HK-2 (cell line): ENCODE data around the gene KIF22.

Source experiments
- DNase-seq: peaks from one replicate; pipeline ENCODE4 v3.0.0-alpha.2; 2018; ENCODE audit not compliant: unreplicated experiment

The KIF22 gene

GRCh38 chr16:29804020-29804419, 13.5 kb downstream of the KIF22 start:
- DNase-seq: no peak

- no peak for DNase-seq
Measured at GRCh38 chr16:29804455-29805231, 14.1 kb downstream of the KIF22 start.

DNA sequence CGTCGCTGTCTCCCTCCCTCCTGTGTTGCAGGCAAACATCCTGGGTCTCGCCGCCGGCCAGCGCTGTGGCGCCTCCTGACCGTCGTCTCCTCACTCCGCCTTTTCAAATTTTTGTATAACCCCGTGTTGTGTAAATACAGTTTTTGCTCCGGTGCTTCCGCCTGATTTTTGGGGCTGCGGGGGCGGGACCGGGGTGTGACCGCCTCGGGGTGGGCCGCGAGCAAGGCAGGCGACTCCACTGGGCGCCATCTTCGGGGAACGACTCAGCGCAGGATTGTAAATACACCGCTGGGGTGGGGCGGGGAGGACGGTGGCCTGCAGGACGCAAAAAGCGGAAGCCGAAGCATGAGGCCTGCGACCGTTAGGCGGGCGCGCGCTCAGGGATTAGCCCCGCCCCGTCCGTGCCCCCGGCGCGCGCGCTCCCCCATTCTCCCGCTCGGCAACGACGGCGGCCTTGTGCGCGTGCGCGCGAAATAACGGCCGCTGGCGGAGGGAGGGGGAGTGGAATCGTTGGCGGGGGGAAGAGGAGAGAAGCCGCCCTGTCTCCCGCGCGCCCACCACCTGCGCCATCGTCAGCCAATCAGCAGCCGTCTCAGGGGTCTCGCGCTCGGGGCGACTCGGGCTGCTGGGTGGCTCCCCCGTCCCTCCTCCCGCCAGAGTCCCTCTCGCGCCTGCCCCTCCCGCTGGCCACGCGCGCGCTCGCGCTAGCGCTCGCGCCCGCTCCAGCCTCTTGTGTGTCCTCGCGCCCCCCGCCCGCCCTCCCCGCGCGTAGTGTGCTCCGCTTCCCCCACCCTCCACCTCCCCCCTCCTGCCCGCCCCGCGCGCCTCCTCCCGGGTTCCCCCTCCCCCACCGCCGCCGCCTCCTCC, 14.9 kb downstream of the KIF22 start:
- DNase-seq: peak; percentile 90

DNA sequence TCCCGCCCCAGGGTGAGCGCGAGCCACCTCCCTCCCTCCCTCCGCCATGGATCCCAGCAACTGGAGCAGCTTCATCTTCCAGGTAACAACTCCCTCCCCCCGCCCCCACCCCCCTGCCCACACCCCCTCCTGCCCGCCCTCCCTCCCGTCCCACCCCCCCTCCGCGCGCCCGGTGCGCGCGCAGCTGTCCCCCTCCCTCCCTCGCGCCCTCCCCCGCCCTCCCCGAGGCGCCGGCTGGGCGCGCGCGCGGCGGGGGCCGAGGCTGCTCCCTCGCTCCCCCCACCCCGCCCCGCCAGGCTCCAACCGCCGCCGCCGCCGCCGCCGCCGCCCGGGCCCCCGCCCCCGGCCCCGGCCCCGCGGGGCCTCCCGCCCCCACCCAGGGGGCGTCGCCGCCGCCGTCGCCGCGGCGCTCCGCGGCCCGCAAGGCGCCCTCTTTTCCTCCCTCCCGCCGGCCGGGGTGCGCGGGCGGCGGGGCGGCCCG, 15.6 kb downstream of the KIF22 start, which contains the start of gene MAZ:
Gene MAZ, plus strand, starts transcription at position 431 of the 481 bp plus-strand sequence. CDS start 173 bp downstream, outside the sequence.
- peak; percentile 90 for DNase-seq

- DNase-seq: peak; percentile 63
Measured at GRCh38 chr16:29806641-29807425, 16.3 kb downstream of the KIF22 start.

DNA sequence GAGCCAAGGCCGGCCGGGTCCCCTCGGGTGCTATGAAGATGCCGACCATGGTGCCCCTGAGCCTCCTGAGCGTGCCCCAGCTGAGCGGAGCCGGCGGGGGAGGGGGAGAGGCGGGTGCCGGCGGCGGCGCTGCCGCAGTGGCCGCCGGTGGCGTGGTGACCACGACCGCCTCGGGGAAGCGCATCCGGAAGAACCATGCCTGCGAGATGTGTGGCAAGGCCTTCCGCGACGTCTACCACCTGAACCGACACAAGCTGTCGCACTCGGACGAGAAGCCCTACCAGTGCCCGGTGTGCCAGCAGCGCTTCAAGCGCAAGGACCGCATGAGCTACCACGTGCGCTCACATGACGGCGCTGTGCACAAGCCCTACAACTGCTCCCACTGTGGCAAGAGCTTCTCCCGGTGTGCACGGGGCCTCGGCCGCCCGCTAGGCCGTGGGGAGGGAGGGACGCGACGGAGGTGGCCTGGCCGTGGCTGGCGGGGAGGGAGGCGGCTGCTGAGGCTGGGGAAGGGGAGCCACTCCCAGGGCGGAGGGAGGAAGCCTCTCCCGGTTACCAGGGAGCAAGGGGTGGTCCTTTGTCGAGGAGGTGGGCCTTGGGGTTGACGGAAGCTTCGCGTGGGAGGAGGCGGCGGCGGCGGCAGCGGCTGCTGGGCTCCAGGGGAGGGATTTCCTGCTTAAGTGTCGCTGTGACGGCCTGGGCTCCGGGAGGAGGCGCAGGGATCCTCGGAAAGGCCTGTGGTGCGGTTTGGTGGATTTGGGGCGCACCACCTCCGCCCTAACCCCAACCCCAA, 17.1 kb downstream of the KIF22 start:
- DNase-seq: peak; percentile 82

- DNase-seq: no peak
Measured at GRCh38 chr16:29808219-29808900, 17.8 kb downstream of the KIF22 start.

- DNase-seq: no peak
Measured at GRCh38 chr16:29809031-29809747, 18.6 kb downstream of the KIF22 start.

- DNase-seq: no peak
Measured at GRCh38 chr16:29809850-29810698, 19.5 kb downstream of the KIF22 start.

DNA sequence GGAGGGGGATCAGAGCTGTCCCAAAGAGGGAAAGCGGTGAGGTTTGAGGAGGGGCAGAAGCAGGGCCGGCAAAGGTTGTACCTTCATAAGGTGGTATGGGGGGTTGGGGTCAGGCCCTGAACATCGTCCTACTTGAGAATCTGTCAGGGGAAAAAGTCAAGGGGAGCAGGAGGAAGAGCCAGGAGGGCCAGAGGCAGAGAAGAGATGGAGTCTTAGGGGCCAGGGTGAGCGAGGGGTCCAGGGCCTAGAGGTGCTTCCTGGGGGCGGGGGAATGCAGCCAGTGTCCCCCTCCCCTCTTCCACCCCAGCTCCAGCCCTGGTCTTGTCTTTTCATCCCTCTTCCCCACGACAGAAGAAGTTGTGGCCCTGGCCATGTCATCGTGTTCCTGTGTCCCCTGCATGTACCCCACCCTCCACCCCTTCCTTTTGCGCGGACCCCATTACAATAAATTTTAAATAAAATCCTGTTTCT, 20.2 kb downstream of the KIF22 start:
- DNase-seq: no peak

DNA sequence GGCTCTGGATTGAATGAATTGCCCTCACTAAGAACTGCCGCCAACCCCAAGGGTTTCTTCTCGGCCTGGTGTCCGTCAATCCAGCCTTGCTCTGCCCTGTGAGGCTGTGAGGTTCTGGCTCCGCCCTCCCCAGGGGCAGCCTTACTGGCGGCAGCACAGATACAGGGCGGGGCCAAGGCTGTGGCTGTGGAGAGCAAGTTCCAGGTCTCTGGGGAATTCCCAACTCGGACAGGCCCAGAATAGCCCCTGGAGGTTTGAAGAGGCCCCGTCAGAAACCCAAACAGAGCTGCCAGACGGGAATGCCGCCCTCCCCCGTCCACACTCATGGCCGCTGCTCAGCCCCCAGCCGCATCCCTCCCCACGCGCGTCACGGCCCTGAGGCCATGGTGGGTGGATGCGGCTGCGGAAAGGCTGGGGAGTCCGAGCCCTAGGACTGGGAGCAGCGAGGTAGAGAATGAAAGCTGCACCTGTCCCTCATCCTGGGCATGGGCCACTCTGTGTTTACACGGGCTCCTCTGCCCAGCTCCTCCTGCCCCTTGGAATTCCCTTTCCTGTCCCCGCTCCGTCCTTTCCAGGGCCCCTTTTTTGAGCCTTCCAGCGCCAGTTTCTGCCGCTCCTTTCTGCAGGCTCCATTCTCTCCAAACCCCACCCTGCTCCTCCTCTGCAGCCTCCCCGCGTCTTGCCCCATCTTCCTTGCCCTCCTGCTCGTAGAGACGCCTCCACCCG, 20.8 kb downstream of the KIF22 start:
- DNase-seq: peak; percentile 92

DNA sequence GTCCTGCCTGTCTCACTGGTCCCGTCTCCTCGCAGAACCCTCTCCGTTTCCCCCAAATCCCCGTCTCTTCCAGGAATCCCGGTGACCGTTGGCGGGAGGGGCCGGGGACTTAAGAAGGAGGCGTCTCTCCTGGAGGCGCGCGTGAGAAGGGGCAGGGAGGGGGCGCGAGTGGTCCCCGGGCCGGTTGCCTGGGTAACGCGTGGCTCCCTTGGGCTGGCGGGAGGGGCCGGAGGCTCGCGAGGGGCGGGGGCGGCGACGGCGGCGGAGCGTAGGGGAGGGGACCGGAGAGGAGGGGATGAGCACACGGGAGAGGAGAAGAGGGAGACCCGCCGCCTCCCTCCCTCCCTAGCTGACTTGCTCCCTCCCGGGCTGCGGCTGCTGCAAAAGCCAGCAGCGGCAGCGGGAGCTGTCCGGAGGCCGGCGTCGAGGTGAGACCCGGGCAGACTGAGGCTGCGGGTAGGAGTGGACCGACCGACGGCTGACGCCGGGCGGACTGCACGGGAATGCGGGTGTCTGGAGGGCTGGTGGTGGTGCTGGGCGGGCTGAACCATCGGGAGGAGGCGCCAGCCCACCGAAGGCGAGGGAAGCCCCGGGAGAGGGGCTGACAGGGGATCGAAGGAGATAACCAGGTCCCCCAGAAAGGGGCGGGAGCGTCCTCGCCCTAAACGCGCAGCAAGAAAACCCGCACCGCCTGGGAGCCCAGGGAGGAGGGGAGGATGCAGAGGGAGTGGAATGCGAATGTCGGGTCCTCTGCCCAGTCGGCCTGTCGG, 21.5 kb downstream of the KIF22 start, which contains the start of gene PRRT2:
Gene PRRT2, plus strand, starts transcription at position 298 of the 770 bp plus-strand sequence. CDS start 862 bp downstream, outside the sequence.
- DNase-seq: peak; percentile 49

GRCh38 chr16:29812754-29813643, 22.4 kb downstream of the KIF22 start:
- DNase-seq: no peak

DNA sequence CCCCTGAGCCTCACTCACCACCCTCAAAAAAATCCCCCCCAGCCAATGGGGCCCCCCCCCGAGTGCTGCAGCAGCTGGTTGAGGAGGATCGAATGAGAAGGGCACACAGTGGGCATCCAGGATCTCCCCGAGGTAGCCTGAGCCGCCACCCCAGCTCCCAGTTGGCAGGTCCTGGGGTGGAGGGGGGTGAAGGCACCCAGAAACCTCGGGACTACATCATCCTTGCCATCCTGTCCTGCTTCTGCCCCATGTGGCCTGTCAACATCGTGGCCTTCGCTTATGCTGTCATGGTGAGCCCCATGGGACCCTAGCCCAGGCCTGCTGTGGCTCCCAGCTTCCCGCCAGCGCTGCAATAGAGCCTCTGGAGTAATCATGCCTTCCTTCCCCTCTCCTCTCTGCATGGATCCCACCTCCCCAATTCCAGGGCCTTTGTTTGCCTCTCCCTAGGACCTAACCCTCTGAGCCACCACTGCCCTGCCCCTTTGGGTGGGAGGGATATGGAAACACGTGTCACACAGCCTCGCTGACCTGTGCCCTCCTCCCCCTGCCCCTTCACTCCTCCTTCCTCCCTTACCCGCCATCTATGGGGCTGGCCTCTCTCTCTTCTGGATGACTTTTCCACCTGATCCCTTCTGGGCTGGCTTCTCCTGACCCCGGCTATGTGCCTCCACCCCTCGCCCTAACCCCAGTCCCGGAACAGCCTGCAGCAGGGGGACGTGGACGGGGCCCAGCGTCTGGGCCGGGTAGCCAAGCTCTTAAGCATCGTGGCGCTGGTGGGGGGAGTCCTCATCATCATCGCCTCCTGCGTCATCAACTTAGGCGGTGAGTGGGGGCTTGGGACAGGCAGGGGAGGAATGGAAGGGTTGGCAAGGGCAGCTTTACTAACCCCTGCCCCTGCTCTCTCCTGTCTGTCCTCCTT, 23.4 kb downstream of the KIF22 start:
- DNase-seq: no peak

DNA sequence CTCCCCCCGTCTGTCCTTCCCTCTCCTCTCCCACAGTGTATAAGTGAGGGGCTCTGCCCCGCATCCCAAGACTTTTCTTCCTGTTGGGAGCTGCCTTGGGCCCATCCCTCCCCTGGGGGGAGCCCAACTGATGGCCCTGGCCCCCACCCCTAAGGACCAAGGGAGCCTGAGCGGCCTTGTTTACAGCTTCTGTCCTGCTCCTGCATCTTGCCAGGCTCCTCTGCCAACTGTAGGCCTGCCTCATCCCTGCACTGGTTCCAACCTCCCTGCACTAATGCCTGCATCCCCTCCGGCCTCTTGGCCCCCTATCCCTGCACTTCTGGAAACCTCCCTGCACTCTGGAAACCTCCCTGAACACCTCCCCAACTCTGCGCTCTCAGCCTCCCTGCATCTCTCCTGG, 24.0 kb downstream of the KIF22 start:
- DNase-seq: no peak
